Esophagus muscularis mucosa (tissue), 4 donors: ENCODE data around the gene GATAD2B.

ENCODE experiments used
- EP300 ChIP-seq: sonication (generic); formaldehyde crosslinking; IDR thresholded peaks from one replicate; pipeline ENCODE4 v1.6.1; 2017; ENCODE audit warnings: antibody characterized with exemption
- POLR2A ChIP-seq: fragments of 450-650 bp; IDR thresholded peaks from one replicate; pipeline ENCODE4 v1.6.1; 2017; ENCODE audit warnings: antibody characterized with exemption, moderate library complexity, mild to moderate bottlenecking, low read depth
- POLR2AphosphoS5 ChIP-seq, 2 donors: sonication (generic); formaldehyde crosslinking; IDR thresholded peaks; one replicate each; pipeline ENCODE4 v1.6.1; 2017; ENCODE audit warnings: antibody characterized with exemption in 2 of 2
- TF ChIP-seq, protein P1 (sequence below), 3 experiments: fragments of 200-600 bp in 2 of 3; fragments of 450-650 bp in 1 of 3; sonication (generic) in 2 of 3; IDR thresholded peaks; one replicate each; pipeline ENCODE4 v1.5.1; 2017 to 2019; ENCODE audit warnings: antibody characterized with exemption in 3 of 3, mild to moderate bottlenecking in 2 of 3, moderate library complexity in 1 of 3

GRCh38 chr1:153799016-153799415 is 123.8 kb downstream of the GATAD2B start:
- TF ChIP-seq, protein P1, sequence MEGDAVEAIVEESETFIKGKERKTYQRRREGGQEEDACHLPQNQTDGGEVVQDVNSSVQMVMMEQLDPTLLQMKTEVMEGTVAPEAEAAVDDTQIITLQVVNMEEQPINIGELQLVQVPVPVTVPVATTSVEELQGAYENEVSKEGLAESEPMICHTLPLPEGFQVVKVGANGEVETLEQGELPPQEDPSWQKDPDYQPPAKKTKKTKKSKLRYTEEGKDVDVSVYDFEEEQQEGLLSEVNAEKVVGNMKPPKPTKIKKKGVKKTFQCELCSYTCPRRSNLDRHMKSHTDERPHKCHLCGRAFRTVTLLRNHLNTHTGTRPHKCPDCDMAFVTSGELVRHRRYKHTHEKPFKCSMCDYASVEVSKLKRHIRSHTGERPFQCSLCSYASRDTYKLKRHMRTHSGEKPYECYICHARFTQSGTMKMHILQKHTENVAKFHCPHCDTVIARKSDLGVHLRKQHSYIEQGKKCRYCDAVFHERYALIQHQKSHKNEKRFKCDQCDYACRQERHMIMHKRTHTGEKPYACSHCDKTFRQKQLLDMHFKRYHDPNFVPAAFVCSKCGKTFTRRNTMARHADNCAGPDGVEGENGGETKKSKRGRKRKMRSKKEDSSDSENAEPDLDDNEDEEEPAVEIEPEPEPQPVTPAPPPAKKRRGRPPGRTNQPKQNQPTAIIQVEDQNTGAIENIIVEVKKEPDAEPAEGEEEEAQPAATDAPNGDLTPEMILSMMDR (IDR thresholded peaks at IDR 0.05), result no peak
- TF ChIP-seq POLR2AphosphoS5 (IDR thresholded peaks at IDR 0.05) (no peak), POLR2A (no peak), EP300 (no peak)
